ENCODE measurements around the gene PPP1R9B.
A peak's percentile ranks its signal among the peaks of the same experiment; 100 is the strongest.

PPP1R9B gene

DNA sequence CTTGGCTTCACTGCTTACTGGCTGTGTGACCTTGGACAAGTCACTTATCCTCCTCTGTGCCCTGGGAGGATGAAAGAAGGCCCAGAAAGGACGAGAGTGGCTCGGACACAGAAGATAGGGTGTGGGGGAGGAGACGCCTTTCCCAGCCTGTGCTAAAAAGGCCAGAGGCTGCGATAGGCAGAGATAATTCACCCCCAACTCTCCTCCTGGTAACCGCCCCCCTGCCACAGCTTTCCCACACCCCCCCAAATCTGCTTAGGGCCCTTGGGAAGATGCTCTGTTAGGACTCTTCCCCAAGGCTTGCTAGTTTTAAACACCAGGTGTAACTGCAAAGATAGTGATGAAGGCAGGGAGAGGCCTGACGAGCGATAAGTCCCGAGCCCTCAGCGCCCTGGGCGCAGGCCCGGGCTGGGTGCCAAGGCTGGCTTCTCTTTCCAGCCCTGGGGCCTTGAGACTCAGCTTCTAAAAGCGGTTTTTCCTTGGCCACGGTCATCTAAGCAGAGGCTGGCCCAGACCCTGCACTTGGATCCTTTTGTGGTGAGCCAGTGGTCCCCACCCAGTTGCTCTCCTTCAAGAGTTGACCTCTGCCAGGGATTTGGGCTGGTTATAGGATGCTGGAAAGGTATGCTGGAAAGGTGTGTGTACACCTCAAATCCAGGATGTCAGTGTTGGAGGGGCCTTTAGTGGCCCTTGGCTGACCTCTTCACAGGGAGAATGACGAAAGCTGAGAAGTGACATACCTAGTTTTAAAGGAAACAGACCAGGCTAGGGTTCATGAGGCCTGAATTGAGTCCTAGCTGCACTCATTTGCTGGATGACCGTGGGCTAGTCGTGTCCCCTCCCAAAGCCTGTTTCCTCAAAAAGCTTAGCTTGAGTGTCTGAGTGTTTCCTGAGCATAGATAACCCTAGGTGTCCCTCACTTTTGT is 3.4 kb upstream of the PPP1R9B start:
- no peak for DNase-seq (ENCODE audit: low spot score)

DNA sequence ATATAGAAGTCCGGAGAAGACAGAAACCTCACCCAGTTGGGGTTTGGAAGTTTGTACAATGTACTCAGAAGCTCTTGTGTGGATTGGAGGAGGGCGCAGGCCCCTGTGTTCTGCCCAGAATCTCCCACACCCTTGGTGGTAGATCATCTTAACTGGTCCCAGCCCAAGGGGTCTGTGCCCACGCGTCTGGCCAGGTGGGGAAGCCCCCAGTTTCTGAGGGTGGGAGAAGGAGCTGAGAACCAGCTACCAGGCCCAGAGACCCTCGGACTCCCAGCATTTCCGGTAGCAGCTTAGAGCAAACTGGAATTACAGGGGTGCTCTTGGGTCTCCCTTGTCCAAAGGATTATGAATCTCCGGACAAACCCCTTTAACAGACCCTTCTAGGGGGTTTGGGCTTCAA is 2.3 kb upstream of the PPP1R9B start:
- no peak for DNase-seq (ENCODE audit: low spot score)

DNA sequence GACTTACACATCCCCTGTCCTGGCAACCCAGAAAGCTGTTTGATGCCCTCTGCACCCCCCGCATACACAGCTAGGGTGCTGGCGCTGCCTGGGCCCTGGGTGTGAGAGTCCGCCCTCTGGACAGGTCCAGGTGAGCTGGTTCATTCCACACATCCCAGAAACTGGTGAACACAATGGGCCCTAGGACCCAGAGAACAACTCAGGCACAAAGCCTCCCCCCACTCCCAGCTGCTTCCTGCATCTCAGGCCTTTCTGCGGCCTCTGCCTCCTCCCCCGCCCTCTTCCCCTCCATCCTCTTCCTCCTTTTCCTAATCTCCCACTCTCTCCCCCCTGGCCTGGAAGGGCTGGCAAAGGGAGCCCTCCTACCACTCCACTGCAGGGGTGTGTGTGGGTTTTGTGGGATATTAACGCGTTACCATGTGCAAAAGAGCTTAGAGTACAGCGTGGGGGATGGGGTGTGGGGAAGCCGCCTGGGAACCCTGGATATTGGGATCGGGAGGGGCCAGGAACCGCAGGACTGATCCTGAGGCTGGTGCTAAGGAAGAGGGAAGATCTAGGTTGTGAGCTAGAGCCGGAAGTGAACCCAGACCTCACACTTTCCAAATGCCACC is 1.6 kb upstream of the PPP1R9B start:
- DNase-seq (ENCODE audit: low spot score), result peak; percentile 94

DNA sequence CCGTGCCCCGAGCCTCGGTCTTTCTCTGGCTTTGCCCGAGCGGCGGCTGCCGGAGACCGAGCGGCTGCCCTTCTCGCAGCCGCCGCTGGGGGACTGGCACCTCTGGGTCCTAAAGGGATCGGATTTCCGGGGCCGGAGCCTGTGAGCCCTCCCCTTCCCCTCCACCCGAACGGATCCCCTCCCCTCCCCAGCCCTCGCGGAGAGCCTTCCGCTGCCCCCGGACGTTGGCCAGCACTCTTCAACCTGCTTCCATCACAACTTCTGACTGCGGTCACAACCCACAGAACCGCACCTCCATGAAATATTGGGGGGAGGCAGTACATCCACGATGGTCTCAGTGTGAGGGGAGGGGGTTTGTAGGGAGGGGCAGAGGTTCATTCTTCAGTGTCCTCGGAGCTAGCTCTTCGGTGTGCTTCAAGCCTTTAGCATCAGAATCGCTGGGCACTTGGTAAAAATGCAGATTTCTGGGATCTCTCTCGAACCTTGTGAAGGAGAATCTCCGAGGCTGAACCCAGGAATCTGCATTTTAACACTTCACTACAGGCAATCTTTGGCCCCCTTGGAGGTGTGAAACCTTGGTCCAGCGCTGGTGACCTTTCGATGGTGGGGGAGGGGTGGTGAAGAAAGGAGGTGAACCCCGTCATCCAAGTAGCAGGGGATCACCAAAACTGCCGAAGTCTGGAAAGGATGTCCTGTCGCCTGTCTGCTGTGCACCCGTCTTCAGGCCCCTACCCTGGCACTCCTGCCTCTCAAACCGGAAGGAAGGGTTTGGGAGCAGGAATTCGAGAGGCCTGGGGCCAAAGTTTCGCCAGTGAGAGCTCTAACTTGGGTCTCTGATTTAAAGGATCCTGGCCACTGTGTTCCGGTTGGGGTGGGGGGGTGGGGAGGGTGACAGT is 812 bp upstream of the PPP1R9B start:
- DNase-seq (ENCODE audit: low spot score), result peak; percentile 97

DNA sequence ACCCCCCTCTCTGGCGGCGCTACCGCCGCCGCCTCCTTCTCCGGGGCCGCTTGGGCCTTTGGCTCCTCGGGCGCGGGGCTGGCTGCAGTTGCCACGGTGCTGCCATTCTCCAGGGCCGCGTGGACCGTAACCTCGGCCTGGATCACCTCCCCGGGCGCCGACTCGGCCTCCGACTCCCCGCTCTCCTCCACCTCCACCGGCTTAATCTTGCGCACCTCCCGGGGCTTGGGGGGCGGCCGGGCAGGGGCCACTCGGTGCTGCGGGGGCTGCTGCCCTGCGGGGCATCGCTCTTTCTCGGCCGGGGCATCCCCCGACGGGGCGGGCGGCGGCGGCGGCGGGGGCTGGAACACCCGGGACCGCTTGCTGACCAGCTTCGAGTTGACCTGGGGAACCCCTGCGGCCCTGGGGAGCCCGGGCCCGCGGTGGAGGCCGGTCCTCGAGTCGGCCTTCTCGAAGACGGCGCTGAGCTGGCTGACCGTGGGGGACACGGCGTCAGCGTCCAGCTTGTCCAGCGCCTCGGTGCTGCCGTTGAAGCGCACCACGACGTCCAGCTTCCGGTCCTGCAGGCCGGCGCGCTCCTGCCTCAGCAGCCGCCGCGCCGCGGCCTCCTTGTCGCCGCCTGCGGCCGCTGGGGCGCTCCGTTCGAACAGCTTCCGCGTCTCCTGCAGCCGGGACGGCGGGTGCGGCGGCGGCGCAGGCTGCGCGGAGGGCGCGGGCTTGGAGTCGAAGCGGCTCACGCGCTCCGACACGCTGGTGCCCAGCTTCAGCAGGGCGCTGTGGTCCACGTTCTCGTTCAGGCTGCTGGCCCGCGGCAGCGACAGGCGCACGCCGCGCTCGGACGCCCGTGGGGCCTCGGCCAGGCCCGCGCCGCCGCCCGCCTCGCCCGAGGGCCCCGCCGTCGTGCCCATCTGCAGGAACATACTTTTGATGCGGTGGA is 792 bp downstream of the PPP1R9B start:
- DNase-seq (ENCODE audit: low spot score), result peak; percentile 83

DNA sequence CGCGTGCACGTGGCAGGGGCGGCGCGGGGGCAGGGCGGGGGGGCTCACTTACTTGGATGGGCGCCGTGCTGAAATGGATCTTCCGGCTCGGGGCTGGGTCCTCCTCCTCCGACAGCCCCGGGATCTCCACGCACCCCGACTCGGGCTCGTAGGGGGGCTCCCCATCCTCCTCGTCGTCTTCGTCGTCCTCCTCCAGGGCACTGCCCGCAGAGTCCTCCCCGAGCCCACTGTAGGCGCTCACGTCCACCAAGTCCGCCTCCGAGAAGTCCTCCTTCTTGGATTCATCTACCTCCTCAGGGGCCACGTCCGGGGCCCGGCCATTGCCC is 1.4 kb downstream of the PPP1R9B start:
- DNase-seq (ENCODE audit: low spot score), result no peak

DNA sequence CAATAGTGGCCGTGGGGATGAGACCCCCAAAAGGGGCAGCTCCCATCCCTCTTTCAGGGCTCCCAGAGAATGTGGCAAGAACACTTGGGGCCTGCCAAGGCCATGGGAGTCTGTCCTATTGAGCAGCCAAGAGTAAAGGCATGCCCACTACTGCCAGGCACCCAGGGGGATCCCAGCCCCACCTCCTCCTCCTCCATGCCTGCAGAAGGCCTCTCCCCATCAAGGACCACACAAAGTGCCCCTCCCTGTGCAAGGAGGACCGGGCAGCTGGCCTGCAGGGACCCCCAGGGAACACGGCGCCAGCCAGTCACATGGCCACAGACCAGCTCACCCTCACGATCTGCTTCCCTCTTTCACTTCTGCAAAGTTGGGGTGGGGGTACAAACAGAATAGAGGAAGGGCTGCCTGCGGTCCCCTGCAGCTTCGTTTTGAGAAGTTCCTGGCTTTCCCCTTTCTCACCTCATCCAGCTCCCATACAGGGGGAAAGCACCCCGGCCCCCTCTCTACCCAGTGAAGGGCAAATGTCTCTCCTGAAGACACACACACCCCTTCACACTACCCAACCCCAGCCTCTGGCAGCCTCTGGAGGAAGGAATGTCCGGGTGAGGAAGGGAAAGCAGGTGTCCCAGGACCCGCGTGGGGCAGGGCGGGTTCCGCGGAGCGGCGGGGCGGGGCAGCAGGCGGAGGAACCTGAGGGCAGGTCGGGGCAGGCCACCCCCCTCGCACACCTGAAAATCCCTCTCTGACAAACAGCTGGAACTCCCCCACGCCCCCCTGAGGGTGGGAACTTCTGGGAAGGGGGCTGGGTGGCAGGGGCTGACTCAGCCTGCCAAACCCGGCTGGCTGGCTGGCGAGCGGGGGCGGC is 2.0 kb downstream of the PPP1R9B start:
- peak; percentile 73 for DNase-seq (ENCODE audit: low spot score)

DNA sequence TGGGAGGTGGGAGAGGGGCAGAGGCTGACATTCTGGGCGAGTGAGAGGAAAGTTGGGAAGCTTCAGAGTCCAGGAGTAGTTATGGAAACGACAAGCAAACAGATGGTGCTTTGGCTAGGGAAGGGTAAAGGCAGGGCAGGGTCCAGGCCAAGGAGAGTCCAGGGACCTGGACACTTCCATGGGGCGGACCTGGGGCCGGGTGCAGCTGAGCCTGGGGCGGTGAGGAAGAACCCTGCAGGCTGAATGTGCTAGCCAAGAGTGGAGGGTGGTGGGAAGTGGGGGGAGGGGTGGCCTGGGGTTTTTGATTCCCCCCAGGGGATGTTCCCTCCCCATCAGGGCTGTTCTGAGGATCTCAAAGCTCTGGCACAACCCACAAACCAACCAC is 2.6 kb downstream of the PPP1R9B start:
- DNase-seq (ENCODE audit: low spot score), result no peak

DNA sequence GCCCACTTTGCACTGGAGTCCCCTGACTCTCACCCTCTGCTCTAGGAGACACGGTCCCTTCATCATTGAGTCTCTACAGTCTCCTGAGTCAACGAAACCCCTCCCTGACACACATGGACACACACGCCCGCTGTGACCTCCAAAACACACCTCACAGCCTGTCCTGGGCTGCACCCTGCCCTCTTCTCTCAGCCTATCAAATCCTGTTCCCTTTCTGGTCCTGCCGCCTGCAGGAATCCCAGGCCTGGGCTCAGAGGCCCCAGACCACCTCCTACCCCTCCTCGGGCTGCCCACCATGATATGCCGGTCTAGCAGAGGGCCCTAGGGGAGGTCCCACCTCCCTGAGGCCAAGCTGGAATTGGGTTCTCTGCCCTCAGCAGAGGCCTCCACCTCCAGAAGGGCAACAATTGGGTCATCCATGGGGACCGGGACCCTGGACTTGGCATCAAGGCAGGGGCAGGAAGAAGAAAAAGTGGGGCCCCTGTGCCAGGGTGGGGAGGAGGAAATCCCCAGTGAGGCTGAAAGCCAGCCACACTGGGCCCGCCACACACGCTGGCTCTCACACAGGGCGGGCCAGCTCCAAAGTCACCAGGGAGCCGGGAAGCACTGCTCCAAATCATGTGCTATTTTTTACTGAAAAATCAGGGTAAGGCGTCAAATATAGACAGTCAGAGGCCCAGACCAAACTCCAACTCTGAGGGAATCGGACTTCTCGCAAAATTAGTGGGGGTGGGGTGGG is 3.4 kb downstream of the PPP1R9B start:
- DNase-seq (ENCODE audit: low spot score), result no peak

DNA sequence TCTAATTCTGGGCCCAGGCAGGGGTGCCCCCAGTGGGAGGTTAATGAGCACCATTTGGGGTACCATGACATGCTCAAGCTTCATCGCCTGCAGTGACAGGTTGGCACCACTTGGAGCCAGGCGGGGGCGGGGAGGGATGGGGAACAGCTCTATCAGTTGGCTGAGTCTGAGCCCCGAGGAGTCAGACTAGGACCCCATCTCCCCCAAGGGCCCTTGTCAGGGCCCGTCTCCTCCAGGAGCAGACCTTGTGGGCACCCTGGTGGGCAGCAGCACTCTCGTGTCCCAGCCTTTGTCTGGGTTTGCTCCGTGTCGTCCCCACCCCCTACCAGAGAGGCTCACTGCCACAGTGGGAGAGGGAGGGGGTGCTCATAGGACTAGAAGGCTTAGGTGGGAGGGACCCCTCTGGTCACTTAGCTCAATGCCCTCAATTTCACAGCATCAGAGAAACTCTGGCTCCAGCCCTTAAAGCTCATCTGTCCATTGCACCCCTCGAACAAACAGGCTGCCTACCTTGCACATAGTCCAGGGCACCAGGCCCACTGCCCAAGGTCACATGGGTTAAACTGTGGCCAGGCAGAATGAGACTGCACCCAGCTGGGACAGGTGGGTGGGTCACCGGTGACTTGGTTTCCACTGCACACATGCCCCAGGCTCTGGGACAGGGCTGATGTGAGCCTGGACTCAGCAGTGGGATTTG is 4.1 kb downstream of the PPP1R9B start:
- no peak for DNase-seq (ENCODE audit: low spot score)

DNA sequence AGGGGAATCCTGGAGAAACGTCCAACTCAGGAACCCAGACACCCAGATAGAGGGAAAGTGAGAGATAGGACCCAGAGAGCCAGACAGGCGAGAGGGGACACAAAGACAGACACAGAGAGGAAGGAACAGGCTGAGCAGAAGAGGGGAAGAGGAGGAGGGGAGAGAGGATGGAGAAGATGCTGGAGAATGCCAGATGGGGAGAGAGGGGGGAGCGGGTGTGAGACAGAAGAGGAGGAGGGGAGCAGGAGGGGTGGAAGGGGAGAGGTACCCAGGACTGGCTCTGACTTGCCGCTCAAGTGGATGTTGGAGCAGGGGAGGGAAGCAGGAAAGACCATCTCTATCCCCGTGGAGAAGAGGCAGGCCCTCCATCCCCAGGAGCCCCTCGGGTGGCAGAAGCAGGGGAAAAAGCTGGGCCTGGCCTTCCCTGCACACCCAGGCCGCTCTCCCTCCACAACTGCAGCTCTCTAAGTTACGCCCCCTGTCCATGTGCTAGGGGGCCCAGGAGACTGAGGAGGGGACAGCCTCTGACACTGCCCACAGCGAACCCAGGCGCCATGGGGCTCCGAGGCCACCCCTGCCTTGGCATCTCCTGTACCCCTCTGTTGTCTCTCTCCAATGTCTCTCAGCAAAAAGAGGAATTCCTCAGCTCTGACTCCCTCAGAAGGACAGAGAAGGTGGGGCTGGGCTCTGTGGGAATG is 4.8 kb downstream of the PPP1R9B start:
- no peak for DNase-seq (ENCODE audit: low spot score)

DNA sequence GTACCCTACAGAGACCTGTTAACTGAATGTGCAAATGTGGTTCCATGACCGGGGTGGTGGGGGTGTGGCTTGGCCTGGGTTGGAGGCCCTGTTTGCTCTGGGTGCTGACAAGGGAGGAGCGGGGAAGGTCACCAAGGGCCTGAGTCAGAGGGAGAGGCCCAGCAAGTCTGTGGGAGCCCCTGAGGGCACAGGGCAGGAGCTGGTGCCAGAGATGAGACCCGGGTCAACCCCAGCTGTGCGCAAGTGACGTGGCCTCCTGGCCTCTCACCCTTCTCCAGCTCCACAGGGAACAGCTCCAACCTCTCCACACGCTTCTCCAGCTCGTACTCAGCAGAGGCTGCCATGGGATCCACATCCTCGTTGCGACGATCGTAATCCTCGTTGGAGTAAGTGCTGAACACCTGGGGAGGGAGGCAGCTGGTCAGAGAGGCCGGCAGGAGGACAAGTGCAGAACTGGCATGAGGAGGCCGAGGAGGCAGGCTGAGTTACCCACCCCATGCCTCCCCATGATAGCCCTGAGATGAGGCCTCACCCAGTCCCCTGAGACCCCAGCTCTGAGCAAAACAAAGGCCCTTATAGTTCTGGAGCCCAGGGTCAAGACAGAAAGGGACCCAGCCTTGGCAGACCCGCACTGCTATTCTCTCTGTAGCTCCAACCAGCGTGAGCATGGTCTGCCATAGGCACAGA is 5.5 kb downstream of the PPP1R9B start:
- DNase-seq (ENCODE audit: low spot score), result no peak

DNA sequence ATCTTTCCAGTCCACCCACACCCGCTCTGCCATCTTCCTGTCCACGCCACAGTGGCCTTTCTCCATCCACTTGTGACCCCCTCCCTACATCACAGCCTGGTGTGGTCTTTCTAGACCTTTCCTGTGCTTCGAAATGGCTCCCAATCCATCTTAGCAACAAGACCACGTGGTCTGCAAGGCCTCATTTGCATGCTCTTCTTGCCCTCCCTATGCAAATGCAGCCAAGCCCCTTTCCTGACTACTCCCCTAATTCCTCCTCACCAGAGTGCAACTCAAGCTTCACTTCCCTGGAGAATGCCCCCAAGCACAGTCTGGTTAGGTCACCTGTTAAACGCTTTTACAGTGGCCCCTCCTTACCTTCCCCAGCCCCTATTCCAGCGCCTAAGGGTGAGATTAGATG is 6.1 kb downstream of the PPP1R9B start:
- DNase-seq (ENCODE audit: low spot score), result no peak

DNA sequence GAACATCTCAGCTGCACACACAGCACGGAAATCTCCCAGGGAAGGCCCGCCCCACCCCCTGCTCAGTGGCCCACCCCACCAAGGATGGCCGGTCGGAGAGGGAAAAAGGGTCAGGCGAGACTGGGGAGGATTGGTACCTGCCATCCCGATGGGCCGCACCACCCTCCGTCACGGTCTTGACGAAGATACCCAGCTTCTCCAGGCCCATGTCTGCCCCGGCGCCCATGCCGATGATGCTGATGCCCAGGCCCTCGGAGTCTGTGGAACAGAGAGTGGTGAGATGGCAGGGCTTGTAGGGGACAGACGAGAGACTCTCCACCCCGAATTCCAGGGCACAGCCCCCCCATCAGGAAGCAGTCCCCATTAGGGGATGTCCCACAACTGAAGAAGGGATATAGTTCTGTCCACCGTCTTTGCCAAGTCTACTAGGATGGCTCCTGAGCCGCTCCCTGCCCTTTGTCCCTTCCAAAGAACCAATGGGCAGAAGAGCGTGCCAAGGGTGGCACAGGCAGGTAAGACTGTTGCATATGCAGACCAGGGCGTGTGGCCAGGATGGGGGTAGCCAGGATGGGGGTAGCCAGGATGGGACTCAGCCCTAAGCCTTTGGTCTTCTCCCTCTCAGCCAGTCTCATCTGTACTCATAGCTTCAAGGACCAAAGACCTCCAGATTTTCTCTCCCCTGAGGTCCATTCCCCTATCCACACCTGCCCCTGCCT is 6.9 kb downstream of the PPP1R9B start:
- DNase-seq (ENCODE audit: low spot score), result no peak

DNA sequence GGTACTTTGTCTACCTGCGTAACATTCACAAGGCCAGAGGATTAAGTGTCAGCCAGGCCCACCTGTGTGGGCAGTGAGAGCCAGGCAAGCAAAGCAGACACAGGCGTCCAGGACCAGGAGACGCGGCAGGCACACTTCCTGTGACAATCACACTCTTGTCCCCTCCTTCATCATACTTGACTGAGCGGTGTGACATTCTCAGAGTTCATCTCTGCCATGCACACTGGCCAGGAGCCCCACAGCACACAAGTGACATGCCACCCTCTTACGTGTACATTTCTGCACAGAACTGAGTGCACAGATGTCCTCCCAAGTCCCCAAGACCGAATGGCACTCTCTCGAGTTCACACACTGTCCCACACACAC is 8.7 kb downstream of the PPP1R9B start:
- DNase-seq (ENCODE audit: low spot score), result no peak

DNA sequence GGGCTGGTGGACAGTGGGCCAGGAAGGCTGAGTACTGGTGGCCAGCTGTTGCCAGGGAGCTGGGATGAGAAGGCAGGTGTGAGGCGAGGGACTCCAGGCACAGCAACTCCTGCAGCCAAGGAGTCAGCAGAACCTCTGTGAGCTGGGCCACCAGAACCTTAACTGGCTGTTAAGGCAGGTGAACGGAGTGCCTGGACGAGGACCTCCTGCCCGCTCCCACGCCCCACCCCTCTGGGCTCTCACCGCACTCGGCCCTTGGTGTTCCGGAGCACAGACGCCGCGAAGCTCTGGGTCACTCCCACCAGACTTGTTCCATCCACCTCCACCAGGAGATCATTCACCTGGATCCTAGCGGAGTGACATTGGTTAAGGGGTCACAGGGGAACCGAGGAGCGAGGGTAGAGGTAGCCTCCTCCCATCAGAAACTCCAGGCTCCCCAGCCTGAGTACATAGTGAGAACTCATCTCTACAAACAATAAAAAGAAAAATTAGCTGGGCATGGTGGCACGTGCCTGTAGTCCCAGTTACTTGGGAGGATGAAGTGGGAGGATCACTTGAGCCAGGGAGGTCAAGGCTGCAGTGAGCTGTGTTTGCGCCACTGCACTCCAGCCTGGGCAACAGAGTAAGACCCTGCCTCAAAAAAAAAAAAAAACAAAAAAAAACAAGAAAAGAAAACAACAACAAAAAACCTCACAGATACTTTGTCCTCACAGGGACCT is 9.3 kb downstream of the PPP1R9B start:
- DNase-seq (ENCODE audit: low spot score), result no peak

Measured in ecto neural progenitor cell (in vitro differentiated cells).